ENCODE results near the gene SET. TPM values are rescaled to one million over a fixed set of nuclear protein-coding genes. Genes with fewer than 3 reads are reported as not detected.

The SET gene
- total and polyA plus RNA-seq, 2 experiments from 2014 or later, result 949 to 1,261 TPM

DNA sequence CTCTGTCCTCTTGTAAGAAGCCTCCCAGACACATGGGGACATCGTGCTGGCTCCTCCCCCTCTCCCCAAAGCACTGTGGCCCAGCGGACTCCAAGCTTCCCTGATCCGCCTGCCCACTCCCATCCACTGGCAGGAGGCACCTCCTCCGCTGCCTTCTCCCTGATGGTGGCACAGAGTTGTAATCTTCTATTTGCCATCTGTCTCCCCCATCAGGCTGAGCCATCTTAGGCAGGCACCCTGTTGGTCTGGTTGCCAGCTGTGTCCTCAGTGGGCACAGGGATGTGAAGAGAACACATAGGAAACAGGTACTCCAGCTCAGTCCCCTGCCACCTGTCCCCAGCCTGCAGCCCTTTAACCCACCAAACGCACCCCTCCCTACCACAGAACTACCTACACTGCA is 40.3 kb downstream of the SET start:
- Mint-ChIP-seq H3K4me3 (no peak overlapping the region), H3K4me1 (peaks cover 16% of the 10 kb centered on the region), H3K36me3 (ENCODE audit: low read depth) (0 out of 3 replicates have a peak, but pooled peaks cover 3% of the 10 kb centered on the region), H3K27me3 (ENCODE audit: insufficient read depth, low read depth, poor library complexity) (peaks cover 15% of the 10 kb centered on the region), H3K27ac (peak overlapping the region; percentile 52; the same call in 1 of the 2 replicates), H3K9me3 (no peaks in the 10 kb centered on the region; the same call in 2 of the 3 replicates)
- H3F3A ChIP-seq (replicated peaks; ENCODE audit: low read depth), result peaks cover 4% of the 10 kb centered on the region; the same call in 1 of the 2 replicates
- H3K9me2 ChIP-seq (ENCODE audit: insufficient read depth), result no peaks in the 10 kb centered on the region
- no peaks in the 10 kb centered on the region for H4K20me1 ChIP-seq (replicated peaks; ENCODE audit: insufficient read depth)
- TF ChIP-seq EZH2phosphoT487 (IDR thresholded peaks at IDR 0.05; ENCODE audit: unreplicated experiment), result no peak
- no peak for TF ChIP-seq ZNF331 (CRISPR knock-in tag; IDR thresholded peaks at IDR 0.05; ENCODE audit: low read depth)
- no peak for TF ChIP-seq ZNF114 (CRISPR knock-in tag; IDR thresholded peaks at IDR 0.05)
- TF ChIP-seq, protein P1, sequence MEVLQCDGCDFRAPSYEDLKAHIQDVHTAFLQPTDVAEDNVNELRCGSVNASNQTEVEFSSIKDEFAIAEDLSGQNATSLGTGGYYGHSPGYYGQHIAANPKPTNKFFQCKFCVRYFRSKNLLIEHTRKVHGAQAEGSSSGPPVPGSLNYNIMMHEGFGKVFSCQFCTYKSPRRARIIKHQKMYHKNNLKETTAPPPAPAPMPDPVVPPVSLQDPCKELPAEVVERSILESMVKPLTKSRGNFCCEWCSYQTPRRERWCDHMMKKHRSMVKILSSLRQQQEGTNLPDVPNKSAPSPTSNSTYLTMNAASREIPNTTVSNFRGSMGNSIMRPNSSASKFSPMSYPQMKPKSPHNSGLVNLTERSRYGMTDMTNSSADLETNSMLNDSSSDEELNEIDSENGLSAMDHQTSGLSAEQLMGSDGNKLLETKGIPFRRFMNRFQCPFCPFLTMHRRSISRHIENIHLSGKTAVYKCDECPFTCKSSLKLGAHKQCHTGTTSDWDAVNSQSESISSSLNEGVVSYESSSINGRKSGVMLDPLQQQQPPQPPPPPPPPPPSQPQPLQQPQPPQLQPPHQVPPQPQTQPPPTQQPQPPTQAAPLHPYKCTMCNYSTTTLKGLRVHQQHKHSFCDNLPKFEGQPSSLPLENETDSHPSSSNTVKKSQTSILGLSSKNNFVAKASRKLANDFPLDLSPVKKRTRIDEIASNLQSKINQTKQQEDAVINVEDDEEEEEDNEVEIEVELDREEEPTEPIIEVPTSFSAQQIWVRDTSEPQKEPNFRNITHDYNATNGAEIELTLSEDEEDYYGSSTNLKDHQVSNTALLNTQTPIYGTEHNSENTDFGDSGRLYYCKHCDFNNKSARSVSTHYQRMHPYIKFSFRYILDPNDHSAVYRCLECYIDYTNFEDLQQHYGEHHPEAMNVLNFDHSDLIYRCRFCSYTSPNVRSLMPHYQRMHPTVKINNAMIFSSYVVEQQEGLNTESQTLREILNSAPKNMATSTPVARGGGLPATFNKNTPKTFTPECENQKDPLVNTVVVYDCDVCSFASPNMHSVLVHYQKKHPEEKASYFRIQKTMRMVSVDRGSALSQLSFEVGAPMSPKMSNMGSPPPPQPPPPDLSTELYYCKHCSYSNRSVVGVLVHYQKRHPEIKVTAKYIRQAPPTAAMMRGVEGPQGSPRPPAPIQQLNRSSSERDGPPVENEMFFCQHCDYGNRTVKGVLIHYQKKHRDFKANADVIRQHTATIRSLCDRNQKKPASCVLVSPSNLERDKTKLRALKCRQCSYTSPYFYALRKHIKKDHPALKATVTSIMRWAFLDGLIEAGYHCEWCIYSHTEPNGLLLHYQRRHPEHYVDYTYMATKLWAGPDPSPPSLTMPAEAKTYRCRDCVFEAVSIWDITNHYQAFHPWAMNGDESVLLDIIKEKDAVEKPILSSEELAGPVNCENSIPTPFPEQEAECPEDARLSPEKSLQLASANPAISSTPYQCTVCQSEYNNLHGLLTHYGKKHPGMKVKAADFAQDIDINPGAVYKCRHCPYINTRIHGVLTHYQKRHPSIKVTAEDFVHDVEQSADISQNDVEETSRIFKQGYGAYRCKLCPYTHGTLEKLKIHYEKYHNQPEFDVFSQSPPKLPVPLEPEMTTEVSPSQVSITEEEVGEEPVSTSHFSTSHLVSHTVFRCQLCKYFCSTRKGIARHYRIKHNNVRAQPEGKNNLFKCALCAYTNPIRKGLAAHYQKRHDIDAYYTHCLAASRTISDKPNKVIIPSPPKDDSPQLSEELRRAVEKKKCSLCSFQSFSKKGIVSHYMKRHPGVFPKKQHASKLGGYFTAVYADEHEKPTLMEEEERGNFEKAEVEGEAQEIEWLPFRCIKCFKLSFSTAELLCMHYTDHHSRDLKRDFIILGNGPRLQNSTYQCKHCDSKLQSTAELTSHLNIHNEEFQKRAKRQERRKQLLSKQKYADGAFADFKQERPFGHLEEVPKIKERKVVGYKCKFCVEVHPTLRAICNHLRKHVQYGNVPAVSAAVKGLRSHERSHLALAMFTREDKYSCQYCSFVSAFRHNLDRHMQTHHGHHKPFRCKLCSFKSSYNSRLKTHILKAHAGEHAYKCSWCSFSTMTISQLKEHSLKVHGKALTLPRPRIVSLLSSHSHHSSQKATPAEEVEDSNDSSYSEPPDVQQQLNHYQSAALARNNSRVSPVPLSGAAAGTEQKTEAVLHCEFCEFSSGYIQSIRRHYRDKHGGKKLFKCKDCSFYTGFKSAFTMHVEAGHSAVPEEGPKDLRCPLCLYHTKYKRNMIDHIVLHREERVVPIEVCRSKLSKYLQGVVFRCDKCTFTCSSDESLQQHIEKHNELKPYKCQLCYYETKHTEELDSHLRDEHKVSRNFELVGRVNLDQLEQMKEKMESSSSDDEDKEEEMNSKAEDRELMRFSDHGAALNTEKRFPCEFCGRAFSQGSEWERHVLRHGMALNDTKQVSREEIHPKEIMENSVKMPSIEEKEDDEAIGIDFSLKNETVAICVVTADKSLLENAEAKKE (CRISPR knock-in tag; IDR thresholded peaks at IDR 0.05), result no peak
- TF ChIP-seq, protein P2, sequence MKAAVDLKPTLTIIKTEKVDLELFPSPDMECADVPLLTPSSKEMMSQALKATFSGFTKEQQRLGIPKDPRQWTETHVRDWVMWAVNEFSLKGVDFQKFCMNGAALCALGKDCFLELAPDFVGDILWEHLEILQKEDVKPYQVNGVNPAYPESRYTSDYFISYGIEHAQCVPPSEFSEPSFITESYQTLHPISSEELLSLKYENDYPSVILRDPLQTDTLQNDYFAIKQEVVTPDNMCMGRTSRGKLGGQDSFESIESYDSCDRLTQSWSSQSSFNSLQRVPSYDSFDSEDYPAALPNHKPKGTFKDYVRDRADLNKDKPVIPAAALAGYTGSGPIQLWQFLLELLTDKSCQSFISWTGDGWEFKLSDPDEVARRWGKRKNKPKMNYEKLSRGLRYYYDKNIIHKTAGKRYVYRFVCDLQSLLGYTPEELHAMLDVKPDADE (IDR thresholded peaks at IDR 0.05), result no peak
- no peak for TF ChIP-seq STAT1 (IDR thresholded peaks at IDR 0.05; ENCODE audit: unreplicated experiment)
- TF ChIP-seq, protein P3, sequence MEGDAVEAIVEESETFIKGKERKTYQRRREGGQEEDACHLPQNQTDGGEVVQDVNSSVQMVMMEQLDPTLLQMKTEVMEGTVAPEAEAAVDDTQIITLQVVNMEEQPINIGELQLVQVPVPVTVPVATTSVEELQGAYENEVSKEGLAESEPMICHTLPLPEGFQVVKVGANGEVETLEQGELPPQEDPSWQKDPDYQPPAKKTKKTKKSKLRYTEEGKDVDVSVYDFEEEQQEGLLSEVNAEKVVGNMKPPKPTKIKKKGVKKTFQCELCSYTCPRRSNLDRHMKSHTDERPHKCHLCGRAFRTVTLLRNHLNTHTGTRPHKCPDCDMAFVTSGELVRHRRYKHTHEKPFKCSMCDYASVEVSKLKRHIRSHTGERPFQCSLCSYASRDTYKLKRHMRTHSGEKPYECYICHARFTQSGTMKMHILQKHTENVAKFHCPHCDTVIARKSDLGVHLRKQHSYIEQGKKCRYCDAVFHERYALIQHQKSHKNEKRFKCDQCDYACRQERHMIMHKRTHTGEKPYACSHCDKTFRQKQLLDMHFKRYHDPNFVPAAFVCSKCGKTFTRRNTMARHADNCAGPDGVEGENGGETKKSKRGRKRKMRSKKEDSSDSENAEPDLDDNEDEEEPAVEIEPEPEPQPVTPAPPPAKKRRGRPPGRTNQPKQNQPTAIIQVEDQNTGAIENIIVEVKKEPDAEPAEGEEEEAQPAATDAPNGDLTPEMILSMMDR (conservative IDR thresholded peaks at IDR 0.05; ENCODE audit: low read depth in 2 of 2), result no peak
- no peak for TF ChIP-seq CREB1 (CRISPR knock-in tag; IDR thresholded peaks at IDR 0.05; ENCODE audit: low read depth)
- TF ChIP-seq EZH2 (IDR thresholded peaks at IDR 0.05; ENCODE audit: low read depth, unreplicated experiment), result no peak
- TF ChIP-seq JUNB (IDR thresholded peaks at IDR 0.05; ENCODE audit: unreplicated experiment), result no peak
- no peak for TF ChIP-seq POLR2AphosphoS5 (IDR thresholded peaks at IDR 0.05; ENCODE audit: low read depth)
- no peak for TF ChIP-seq REST (IDR thresholded peaks at IDR 0.05; ENCODE audit: unreplicated experiment)
- H3K79me2 ChIP-seq (replicated peaks; ENCODE audit: insufficient read depth), result no peaks in the 10 kb centered on the region
- H3K27me3 ChIP-seq (ENCODE audit: insufficient read depth), result no peaks in the 10 kb centered on the region
- ATAC-seq, result no peak
- H2AFZ ChIP-seq, result no peak overlapping the region
- no peak overlapping the region for H3K4me2 ChIP-seq
- DNase-seq (ENCODE audit: low spot score), result no peak
- H3K4me3 ChIP-seq, result no peak overlapping the region
- H3K4me1 ChIP-seq (ENCODE audit: insufficient read depth), result no peaks in the 10 kb centered on the region
- no peaks in the 10 kb centered on the region for H3K36me3 ChIP-seq (ENCODE audit: insufficient read depth)
- no peak overlapping the region for H3K27ac ChIP-seq (ENCODE audit: low read depth)

Measured in GM23338 (cell line).